H1 (cell line): ENCODE measurements around the gene ITPR1. TPM values are rescaled to one million over a fixed set of nuclear protein-coding genes. Genes with fewer than 3 reads are reported as not detected.

ENCODE experiments used
- CTCF ChIA-PET: fragments of 300-600 bp; sonication (Branson Sonifier 250); formaldehyde crosslinking; loops from one replicate; lab custom pipeline; 2021; ENCODE audit not compliant: partially characterized antibody; lab: Charles Lee
- POLR2A ChIA-PET: fragments of 300-600 bp; sonication (Branson Sonifier 250); formaldehyde crosslinking; loops from one replicate; lab custom pipeline; 2021; ENCODE audit warnings: inconsistent platforms; ENCODE audit not compliant: partially characterized antibody; lab: Charles Lee
- DNase-seq, 2 experiments: peaks; one replicate each; pipeline versions ENCODE4 v3.0.0 to v3.0.0-alpha.2; 2010 to 2022; ENCODE audit warnings: low spot score in 2 of 2, low read depth in 1 of 2, mixed read lengths in 1 of 2
- FAIRE-seq: peaks from 2 replicates; lab custom pipeline; 2011; peaks lifted over from hg19 to GRCh38; lab: Jason Lieb, UNC
- H2AFZ ChIP-seq: 2 replicates; pipeline ENCODE4 v1.8.1; 2012; ENCODE audit warnings: low read length, inconsistent platforms
- H2AK5ac ChIP-seq: 2 replicates; pipeline ENCODE4 v1.6.1; 2013; ENCODE audit warnings: low read depth, low read length
- H2BK120ac ChIP-seq: replicated peaks from 2 replicates; pipeline ENCODE3; 2013; ENCODE audit warnings: low read depth, low read length, inconsistent platforms
- H2BK12ac ChIP-seq: 2 replicates; pipeline ENCODE4 v1.6.1; 2013; ENCODE audit warnings: low read depth, low read length
- H2BK15ac ChIP-seq: 2 replicates; pipeline ENCODE4 v1.6.1; 2013; ENCODE audit warnings: low read length
- H2BK20ac ChIP-seq: 2 replicates; pipeline ENCODE4 v1.6.1; 2013; ENCODE audit warnings: low read length
- H2BK5ac ChIP-seq: 2 replicates; pipeline ENCODE4 v1.6.1; 2013; ENCODE audit warnings: low read depth, low read length
- H3K14ac ChIP-seq: 2 replicates; pipeline ENCODE4 v1.6.1; 2013; ENCODE audit warnings: inconsistent platforms; ENCODE audit not compliant: insufficient read length
- H3K18ac ChIP-seq: 2 replicates; pipeline ENCODE4 v1.6.1; 2013; ENCODE audit warnings: low read length; ENCODE audit errors: extremely low read depth
- H3K23ac ChIP-seq: 2 replicates; pipeline ENCODE4 v1.6.1; 2013; ENCODE audit warnings: inconsistent platforms; ENCODE audit not compliant: insufficient read length
- H3K23me2 ChIP-seq: 2 replicates; pipeline ENCODE4 v1.6.1; 2013; ENCODE audit warnings: low read depth, low read length
- H3K27ac ChIP-seq: 2 replicates; pipeline ENCODE4 v1.6.1; 2011; ENCODE audit warnings: low read depth, low read length, inconsistent platforms
- H3K27me3 ChIP-seq, 4 experiments: replicated peaks in 1 of 4; 1 replicate in 1 of 4; 2 replicates in 3 of 4; pipeline versions ENCODE4 v1.6.1 to v1.8.1; 2011 to 2013; ENCODE audit warnings: low read length in 3 of 4, mild to moderate bottlenecking in 3 of 4, inconsistent platforms in 2 of 4, mixed read lengths in 2 of 4, moderate library complexity in 1 of 4; ENCODE audit not compliant: control insufficient read depth in 3 of 4, insufficient read depth in 3 of 4; ENCODE audit errors: extremely low read depth in 1 of 4
- H3K36me3 ChIP-seq, 4 experiments: 2 replicates each; pipeline versions ENCODE4 v1.6.1 to v1.8.1; 2011 to 2013; ENCODE audit warnings: mild to moderate bottlenecking in 4 of 4, low read length in 3 of 4, moderate library complexity in 2 of 4, control low read depth in 1 of 4, inconsistent platforms in 1 of 4; ENCODE audit not compliant: insufficient read depth in 4 of 4, control insufficient read depth in 2 of 4
- H3K4ac ChIP-seq: replicated peaks from 2 replicates; pipeline ENCODE3; 2013; ENCODE audit warnings: low read length, low read depth, mixed read lengths, inconsistent platforms; ENCODE audit not compliant: insufficient read length
- H3K4me1 ChIP-seq, 4 experiments: replicated peaks in 1 of 4; 1 replicate in 1 of 4; 2 replicates in 3 of 4; pipeline versions ENCODE4 v1.6.1 to v1.8.1; 2011 to 2013; ENCODE audit warnings: low read length in 3 of 4, inconsistent platforms in 2 of 4, mixed read lengths in 1 of 4; ENCODE audit not compliant: insufficient read depth in 4 of 4, control insufficient read depth in 3 of 4
- H3K4me2 ChIP-seq, 2 experiments: 2 replicates each; pipeline versions ENCODE4 v1.6.1 to v1.8.1; 2011 to 2013; ENCODE audit warnings: low read depth in 2 of 2, low read length in 2 of 2, control low read depth in 1 of 2, inconsistent platforms in 1 of 2, mild to moderate bottlenecking in 1 of 2; ENCODE audit not compliant: insufficient read depth in 1 of 2
- H3K4me3 ChIP-seq, 4 experiments: fragments of 200-600, 300-600 bp in 1 of 4; sonication (generic), shearing (Covaris generic), sonication (Bioruptor Twin) in 1 of 4; 2 replicates each; pipeline versions ENCODE4 v1.5.1 to v1.8.1; 2011 to 2016; ENCODE audit warnings: low read length in 4 of 4, low read depth in 3 of 4, control low read depth in 2 of 4, inconsistent platforms in 2 of 4, mild to moderate bottlenecking in 2 of 4, mixed read lengths in 1 of 4, moderate library complexity in 1 of 4; ENCODE audit not compliant: insufficient read depth in 2 of 4; ENCODE audit errors: extremely low read depth in 1 of 4
- H3K56ac ChIP-seq: replicated peaks from 2 replicates; pipeline ENCODE3; 2013; ENCODE audit warnings: low read depth, mild to moderate bottlenecking, mixed read lengths, low read length, inconsistent platforms; ENCODE audit not compliant: insufficient read length
- H3K79me1 ChIP-seq: 2 replicates; pipeline ENCODE4 v1.6.1; 2013; ENCODE audit warnings: low read depth, low read length, control low read depth
- H3K79me2 ChIP-seq, 2 experiments: 2 replicates each; pipeline versions ENCODE4 v1.6.1 to v1.8.1; 2012 to 2013; ENCODE audit warnings: low read length in 2 of 2, mild to moderate bottlenecking in 2 of 2, inconsistent platforms in 1 of 2; ENCODE audit not compliant: insufficient read depth in 2 of 2, control insufficient read depth in 1 of 2
- H3K9ac ChIP-seq, 4 experiments: replicated peaks in 1 of 4; 1 replicate in 1 of 4; 2 replicates in 3 of 4; pipeline versions ENCODE4 v1.6.1 to v1.8.1; 2011 to 2013; ENCODE audit warnings: low read depth in 3 of 4, low read length in 3 of 4, control low read depth in 2 of 4, mild to moderate bottlenecking in 2 of 4, moderate library complexity in 2 of 4, inconsistent platforms in 1 of 4; ENCODE audit errors: extremely low read depth in 1 of 4
- H3K9me3 ChIP-seq, 2 experiments: 2 replicates each; pipeline versions ENCODE4 v1.6.1 to v1.8.1; 2012 to 2013; ENCODE audit warnings: mild to moderate bottlenecking in 2 of 2, moderate library complexity in 2 of 2, control low read depth in 1 of 2, inconsistent platforms in 1 of 2, low read depth in 1 of 2, low read length in 1 of 2, mixed read lengths in 1 of 2; ENCODE audit not compliant: insufficient read depth in 2 of 2
- H4K20me1 ChIP-seq, 2 experiments: replicated peaks in 1 of 2; 2 replicates each; pipeline versions ENCODE3 to v1.8.1; 2011 to 2013; ENCODE audit warnings: inconsistent platforms in 2 of 2, low read length in 2 of 2, mild to moderate bottlenecking in 1 of 2; ENCODE audit not compliant: insufficient read depth in 2 of 2, control insufficient read depth in 1 of 2
- H4K5ac ChIP-seq: 2 replicates; pipeline ENCODE4 v1.6.1; 2013; ENCODE audit warnings: low read length, low read depth, mixed read lengths, inconsistent platforms; ENCODE audit not compliant: insufficient read length
- H4K8ac ChIP-seq: 2 replicates; pipeline ENCODE4 v1.8.0; 2013; ENCODE audit warnings: mild to moderate bottlenecking, moderate library complexity, low read length, inconsistent platforms; ENCODE audit not compliant: insufficient read depth; ENCODE audit errors: extremely low read depth
- H4K91ac ChIP-seq: replicated peaks from 2 replicates; pipeline ENCODE3; 2013; ENCODE audit warnings: low read length, mixed read lengths, inconsistent platforms; ENCODE audit not compliant: insufficient read length
- CBX8 ChIP-seq: fragments of 300-800, 300-1000 bp; sonication (generic); IDR thresholded peaks from 2 replicates; pipeline ENCODE4 v1.7.1; 2016; ENCODE audit warnings: low read depth, low read length, borderline replicate concordance
- CHD2 ChIP-seq: IDR thresholded peaks from 2 replicates; pipeline ENCODE4 v1.6.1; 2012; ENCODE audit warnings: low read length, improper control_type of control experiment
- EGR1 ChIP-seq: IDR thresholded peaks from 2 replicates; pipeline ENCODE4 v1.6.1; 2011; ENCODE audit warnings: low read depth, low read length, borderline replicate concordance
- JUND ChIP-seq: IDR thresholded peaks from 2 replicates; pipeline ENCODE4 v1.6.1; 2011; ENCODE audit warnings: mild to moderate bottlenecking, improper control_type of control experiment, low read length
- NANOG ChIP-seq: IDR thresholded peaks from 2 replicates; pipeline ENCODE4 v1.6.1; 2011; ENCODE audit warnings: low read length, low read depth, mild to moderate bottlenecking, inconsistent platforms; ENCODE audit not compliant: insufficient read depth, poor library complexity, severe bottlenecking
- POU5F1 ChIP-seq: IDR thresholded peaks from 2 replicates; pipeline ENCODE4 v1.6.1; 2011; ENCODE audit warnings: low read depth, mild to moderate bottlenecking, low read length, moderate library complexity
- RBBP5 ChIP-seq: IDR thresholded peaks from 2 replicates; pipeline ENCODE4 v1.7.1; 2012; ENCODE audit warnings: low read depth, mild to moderate bottlenecking, inconsistent platforms, low read length, moderate library complexity, borderline replicate concordance
- RXRA ChIP-seq: IDR thresholded peaks from 2 replicates; pipeline ENCODE4 v1.6.1; 2011; ENCODE audit warnings: low read depth, mild to moderate bottlenecking, low read length, moderate library complexity; ENCODE audit not compliant: insufficient read depth
- SAP30 ChIP-seq: fragments of 300-600 bp; sonication (generic); IDR thresholded peaks from 2 replicates; pipeline ENCODE4 v1.7.1; 2012; ENCODE audit warnings: low read length, moderate library complexity, mild to moderate bottlenecking, inconsistent platforms; ENCODE audit not compliant: insufficient read depth, insufficient replicate concordance
- SIX5 ChIP-seq: IDR thresholded peaks from 2 replicates; pipeline ENCODE4 v1.6.1; 2011; ENCODE audit warnings: mild to moderate bottlenecking, low read depth, low read length
- SUZ12 ChIP-seq: fragments of 200-600 bp; sonication (generic); IDR thresholded peaks from 2 replicates; pipeline ENCODE4 v1.6.1; 2012; ENCODE audit warnings: mild to moderate bottlenecking, inconsistent platforms, low read length, moderate library complexity, mixed read lengths
- TEAD4 ChIP-seq: IDR thresholded peaks from 2 replicates; pipeline ENCODE4 v1.6.1; 2012; ENCODE audit warnings: low read depth, low read length, inconsistent platforms, mixed read lengths
- YY1 ChIP-seq: IDR thresholded peaks from 2 replicates; pipeline ENCODE4 v1.6.1; 2011; ENCODE audit warnings: low read depth, mild to moderate bottlenecking, low read length
- WGBS, 2 experiments: shearing (Covaris generic) in 1 of 2; methylation state at CpG; one replicate each; pipeline versions ENCODE4 v1.1.6 to v1.1.7; 2013 to 2015; ENCODE audit warnings: low lambda C conversion rate in 2 of 2, mixed read lengths in 2 of 2, inconsistent platforms in 1 of 2, low coverage in 1 of 2, missing lambda C conversion rate in 1 of 2; ENCODE audit not compliant: insufficient replicate concordance in 2 of 2, insufficient coverage in 1 of 2, insufficient read length in 1 of 2; ENCODE audit errors: extremely low coverage in 1 of 2, missing lambda C conversion rate in 1 of 2; 5-methylcytosine and 5-hydroxymethylcytosine counted together
- polyA plus RNA-seq, 7 experiments: library from polyadenylated mRNA; depleted of rRNA in 3 of 7; stranded (reverse) in 5 of 7; unstranded in 2 of 7; fragments of >200 nt in 5 of 7; fragments of 200-250 nt in 2 of 7; gene quantifications; 1 replicate in 5 of 7; 2 replicates in 1 of 7; 4 replicates in 1 of 7; pipeline versions ENCODE4 v1.2.1 to v1.2.3, GENCODE V29; 2011 to 2013; ENCODE audit warnings: missing spikeins in 2 of 7, mixed read lengths in 2 of 7
- total RNA-seq: library from RNA; stranded (reverse); fragmentation: NEBNext Ultra II Directional; extraction: Animal tissue kit (Norgen Biotek cat#: 25700); gene quantifications from 2 replicates; pipeline ENCODE4 v1.2.1, GENCODE V29; 2021
- TF ChIP-seq, protein P1 (sequence below): IDR thresholded peaks from 2 replicates; pipeline ENCODE4 v1.6.1; 2011; ENCODE audit warnings: low read depth, mild to moderate bottlenecking, low read length; ENCODE audit not compliant: insufficient read depth

ITPR1 gene
- total and polyA plus RNA-seq, 2 of the 8 experiments (the other 6 are each of a cell fraction or from before 2014, with no cell fraction given) = 2.5 to 16.3 TPM

DNA sequence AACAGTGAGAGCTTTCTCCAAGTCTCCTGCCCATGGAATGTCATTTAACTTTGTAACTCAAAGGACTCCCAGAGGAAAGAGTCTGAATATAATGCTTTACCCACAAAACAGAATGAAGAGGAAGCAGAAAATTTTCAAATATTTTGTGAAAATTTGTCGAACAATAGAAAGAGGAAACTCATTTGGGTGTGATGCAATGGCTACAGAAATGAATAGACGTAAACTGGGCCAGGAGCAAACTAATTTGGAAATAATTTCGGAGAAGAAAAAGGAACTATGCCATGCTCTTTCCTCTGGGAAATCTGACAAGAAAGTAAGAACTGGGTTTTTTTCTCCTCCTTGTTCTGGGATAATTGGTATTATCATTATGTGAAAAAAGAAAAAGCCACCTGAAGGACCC is 14.9 kb upstream of the ITPR1 start:
- no peak overlapping the region for H2BK20ac ChIP-seq
- no peaks in the 10 kb centered on the region for H3K79me1 ChIP-seq
- H2BK5ac ChIP-seq = no peak overlapping the region
- H3K27ac ChIP-seq = no peak overlapping the region
- H3K4me3 ChIP-seq = no peak overlapping the region
- H2AK5ac ChIP-seq = no peak overlapping the region
- H4K8ac ChIP-seq = no peak overlapping the region
- DNase-seq = no peak
- H3K4me1 ChIP-seq = no peaks in the 10 kb centered on the region; a peak in 1 of 7 replicates
- no peaks in the 10 kb centered on the region for H3K9me3 ChIP-seq
- H2BK120ac ChIP-seq = no peak overlapping the region
- no peaks in the 10 kb centered on the region for H4K20me1 ChIP-seq
- no peak overlapping the region for H3K9ac ChIP-seq
- no peak overlapping the region for H4K91ac ChIP-seq
- H2AFZ ChIP-seq = no peak overlapping the region
- H2BK12ac ChIP-seq = no peak overlapping the region
- no peak overlapping the region for H3K4me2 ChIP-seq
- WGBS, 2 experiments = 77% methylated on average over 3 of the region's 3 CpGs; no CpG with 5 or more reads in 1 of the 2 experiments
- H3K18ac ChIP-seq = no peak overlapping the region
- ChIA-PET CTCF (interaction anchor here (1.1 kb wide), 1 partner anchor 14 kb away, joined by 3 read pairs; no protein-coding TSS in a partner anchor), POLR2A (interaction anchor here (0.8 to 1.4 kb wide), 3 partner anchors 9 to 15 kb away, joined by 3 read pairs; no protein-coding TSS in a partner anchor)
- no peaks in the 10 kb centered on the region for H3K36me3 ChIP-seq
- no peak overlapping the region for H3K56ac ChIP-seq
- H3K14ac ChIP-seq = no peak overlapping the region
- no peaks in the 10 kb centered on the region for H3K79me2 ChIP-seq
- H2BK15ac ChIP-seq = no peak overlapping the region
- FAIRE-seq = no peak
- 0 out of 2 replicates have a peak, but pooled peaks cover 2% of the 10 kb centered on the region for H3K23me2 ChIP-seq
- H3K4ac ChIP-seq = no peak overlapping the region
- no peaks in the 10 kb centered on the region for H3K27me3 ChIP-seq
- no peak overlapping the region for H4K5ac ChIP-seq
- no peak overlapping the region for H3K23ac ChIP-seq
- TF ChIP-seq YY1 (no peak), SIX5 (no peak), POU5F1 (no peak), EGR1 (no peak), TEAD4 (no peak), SAP30 (no peak), SUZ12 (no peak), RXRA (no peak), NANOG (no peak), RBBP5 (no peak), CBX8 (no peak), JUND (no peak), CHD2 (no peak)
- TF ChIP-seq, protein P1, sequence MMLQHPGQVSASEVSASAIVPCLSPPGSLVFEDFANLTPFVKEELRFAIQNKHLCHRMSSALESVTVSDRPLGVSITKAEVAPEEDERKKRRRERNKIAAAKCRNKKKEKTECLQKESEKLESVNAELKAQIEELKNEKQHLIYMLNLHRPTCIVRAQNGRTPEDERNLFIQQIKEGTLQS = no peak
